NT2/D1 (cell line): ENCODE results near the gene PTPRN2.

Experiments used
- SUZ12 ChIP-seq: IDR thresholded peaks from 2 replicates; pipeline ENCODE4 v1.6.1; 2011; ENCODE audit not compliant: insufficient read length, insufficient read depth; ENCODE audit errors: extremely low read depth
- YY1 ChIP-seq: IDR thresholded peaks from 2 replicates; pipeline ENCODE4 v1.6.1; 2011; ENCODE audit not compliant: insufficient read length, insufficient read depth
- ZNF274 ChIP-seq: IDR thresholded peaks from 2 replicates; pipeline ENCODE4 v1.6.1; 2011; ENCODE audit warnings: mild to moderate bottlenecking, low read depth, low read length

DNA sequence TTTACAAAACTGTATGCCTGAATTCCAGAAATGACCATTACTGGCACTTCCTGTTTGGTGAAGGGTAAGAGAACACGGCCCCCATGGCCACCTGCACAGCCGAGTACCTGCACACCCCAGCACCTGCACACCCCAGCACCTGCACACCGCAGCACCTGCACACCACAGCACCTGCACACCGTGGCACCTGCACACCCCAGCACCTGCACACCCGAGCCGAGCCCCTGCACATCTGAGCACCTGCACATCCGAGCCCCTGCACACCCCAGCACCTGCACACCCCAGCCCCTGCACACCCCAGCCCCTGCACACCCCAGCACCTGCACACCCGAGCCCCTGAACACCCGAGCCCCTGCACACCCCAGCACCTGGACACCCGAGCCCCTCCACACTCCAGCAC, 1007.3 kb downstream of the PTPRN2 start:
- no peak for TF ChIP-seq YY1
- TF ChIP-seq ZNF274: no peak
- no peak for TF ChIP-seq SUZ12
